Activated CD8-positive, alpha-beta T cell treated with anti-CD3 and anti-CD28 coated beads for 36 hours (primary cell): ENCODE measurements around the gene FARP2. TPM values are rescaled to one million over a fixed set of nuclear protein-coding genes. Genes with fewer than 3 reads are reported as not detected.

ENCODE experiments used
- ATAC-seq: fragments of 200-7000 bp; cut with Tn5 transposase; one replicate; pipeline ENCODE4 v1.10.0; 2021; ENCODE audit warnings: mild to moderate bottlenecking, moderate library complexity
- CTCF ChIA-PET: fragments of 350-600 bp; sonication (Branson Sonifier 250); formaldehyde crosslinking; loops from one replicate; lab custom pipeline; 2021; ENCODE audit warnings: antibody characterized with exemption; lab: Charles Lee
- POLR2A ChIA-PET: fragments of 350-600 bp; sonication (Branson Sonifier 250); formaldehyde crosslinking; loops from one replicate; lab custom pipeline; 2021; ENCODE audit warnings: antibody characterized with exemption; lab: Charles Lee
- DNase-seq: peaks from one replicate; pipeline ENCODE4 v3.0.0-alpha.2; 2020
- H3K27ac Mint-ChIP-seq: one replicate; pipeline ENCODE4 v1.8.0; 2021; ENCODE audit warnings: mild to moderate bottlenecking, mixed read lengths
- H3K27me3 Mint-ChIP-seq: one replicate; pipeline ENCODE4 v1.8.0; 2021; ENCODE audit warnings: mixed read lengths
- H3K36me3 Mint-ChIP-seq: one replicate; pipeline ENCODE4 v1.8.0; 2021; ENCODE audit warnings: low read depth, mixed read lengths
- H3K4me1 Mint-ChIP-seq: one replicate; pipeline ENCODE4 v1.8.0; 2021; ENCODE audit warnings: low read depth, mixed read lengths
- H3K4me3 Mint-ChIP-seq: one replicate; pipeline ENCODE4 v1.8.0; 2021; ENCODE audit warnings: mild to moderate bottlenecking, moderate library complexity, mixed read lengths
- H3K9me3 Mint-ChIP-seq: one replicate; pipeline ENCODE4 v1.8.0; 2021; ENCODE audit warnings: mixed read lengths
- intact Hi-C: fragments of 100-400 bp; cut with micrococcal nuclease; formaldehyde crosslinking; loops from one replicate; pipeline ENCODE4 v1.10.0; 2022
- total RNA-seq, 2 experiments: library from RNA; stranded (reverse); gene quantifications; one replicate each; pipeline ENCODE4 v1.2.3, GENCODE V29; 2021
- TF ChIP-seq, protein P1 (sequence below): fragments of 200-600 bp; IDR thresholded peaks from one replicate; pipeline ENCODE4 v1.8.0; 2022; ENCODE audit warnings: antibody characterized with exemption, mild to moderate bottlenecking

FARP2 gene
- total RNA-seq, 2 experiments from 2014 or later, result 31.9 to 32.8 TPM

DNA sequence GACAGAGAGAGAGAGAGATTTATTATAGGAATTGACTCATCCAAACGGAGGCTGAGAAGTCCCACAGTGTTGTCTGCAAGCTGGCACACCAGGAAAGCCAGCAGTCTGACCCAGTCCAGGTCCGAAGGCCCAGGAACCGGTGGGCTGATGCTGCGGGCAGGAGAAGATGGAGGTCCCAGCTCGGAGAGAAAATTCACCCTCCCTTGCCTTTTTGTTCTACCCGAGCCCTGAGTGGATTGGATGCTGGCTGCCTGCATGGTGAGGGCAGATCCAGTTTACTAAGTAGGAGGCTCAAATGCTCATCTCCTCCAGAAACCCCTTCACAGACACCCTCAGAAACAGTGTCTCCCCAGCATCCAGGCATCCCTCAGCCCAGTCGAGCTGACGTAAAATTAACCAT lies 174.5 kb downstream of the FARP2 start:
- TF ChIP-seq, protein P1, sequence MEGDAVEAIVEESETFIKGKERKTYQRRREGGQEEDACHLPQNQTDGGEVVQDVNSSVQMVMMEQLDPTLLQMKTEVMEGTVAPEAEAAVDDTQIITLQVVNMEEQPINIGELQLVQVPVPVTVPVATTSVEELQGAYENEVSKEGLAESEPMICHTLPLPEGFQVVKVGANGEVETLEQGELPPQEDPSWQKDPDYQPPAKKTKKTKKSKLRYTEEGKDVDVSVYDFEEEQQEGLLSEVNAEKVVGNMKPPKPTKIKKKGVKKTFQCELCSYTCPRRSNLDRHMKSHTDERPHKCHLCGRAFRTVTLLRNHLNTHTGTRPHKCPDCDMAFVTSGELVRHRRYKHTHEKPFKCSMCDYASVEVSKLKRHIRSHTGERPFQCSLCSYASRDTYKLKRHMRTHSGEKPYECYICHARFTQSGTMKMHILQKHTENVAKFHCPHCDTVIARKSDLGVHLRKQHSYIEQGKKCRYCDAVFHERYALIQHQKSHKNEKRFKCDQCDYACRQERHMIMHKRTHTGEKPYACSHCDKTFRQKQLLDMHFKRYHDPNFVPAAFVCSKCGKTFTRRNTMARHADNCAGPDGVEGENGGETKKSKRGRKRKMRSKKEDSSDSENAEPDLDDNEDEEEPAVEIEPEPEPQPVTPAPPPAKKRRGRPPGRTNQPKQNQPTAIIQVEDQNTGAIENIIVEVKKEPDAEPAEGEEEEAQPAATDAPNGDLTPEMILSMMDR, result no peak
- POLR2A ChIA-PET, result no interaction called here
- Mint-ChIP-seq H3K9me3 (peaks cover 5% of the 10 kb centered on the region), H3K27me3 (no peaks in the 10 kb centered on the region), H3K36me3 (no peaks in the 10 kb centered on the region), H3K27ac (no peak overlapping the region), H3K4me1 (no peaks in the 10 kb centered on the region), H3K4me3 (no peak overlapping the region)
- ATAC-seq, result no peak
- CTCF ChIA-PET, result no interaction called here
- DNase-seq, result no peak
- intact Hi-C loops, result no loop called here

DNA sequence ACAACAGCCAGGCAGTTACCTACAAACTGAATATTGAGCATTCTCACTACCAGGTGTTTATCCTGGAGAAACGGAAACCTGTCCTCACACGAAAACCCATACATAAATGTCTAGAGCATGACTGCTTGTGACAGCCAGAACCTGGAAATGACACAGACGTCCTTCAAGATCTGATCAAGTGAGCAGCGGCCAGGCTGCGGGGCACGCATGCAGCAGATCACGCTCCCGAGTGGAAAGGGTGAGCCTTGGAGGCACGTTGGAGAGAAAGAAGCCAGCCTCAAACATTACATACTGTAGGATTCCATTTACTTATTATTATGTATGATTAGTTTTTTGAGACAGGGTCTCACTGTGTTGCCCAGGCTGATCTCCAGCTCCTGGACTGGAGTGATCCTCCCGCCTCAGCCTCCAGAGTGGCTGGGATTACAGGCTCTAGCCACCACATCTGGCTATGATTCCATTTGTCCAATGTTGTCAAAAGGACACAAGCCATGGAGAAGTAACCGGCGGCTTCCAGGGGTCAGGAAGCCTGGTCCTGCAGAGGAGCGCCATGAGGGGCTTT lies 175.2 kb downstream of the FARP2 start:
- ChIA-PET CTCF (no interaction called here), POLR2A (no interaction called here)
- intact Hi-C loops, result no loop called here
- Mint-ChIP-seq H3K27me3 (peaks cover 1% of the 10 kb centered on the region), H3K36me3 (no peaks in the 10 kb centered on the region), H3K4me3 (no peak overlapping the region), H3K9me3 (peaks cover 2% of the 10 kb centered on the region), H3K27ac (no peak overlapping the region), H3K4me1 (no peaks in the 10 kb centered on the region)
- ATAC-seq, result no peak
- DNase-seq, result no peak
- TF ChIP-seq, protein P1, result no peak

DNA sequence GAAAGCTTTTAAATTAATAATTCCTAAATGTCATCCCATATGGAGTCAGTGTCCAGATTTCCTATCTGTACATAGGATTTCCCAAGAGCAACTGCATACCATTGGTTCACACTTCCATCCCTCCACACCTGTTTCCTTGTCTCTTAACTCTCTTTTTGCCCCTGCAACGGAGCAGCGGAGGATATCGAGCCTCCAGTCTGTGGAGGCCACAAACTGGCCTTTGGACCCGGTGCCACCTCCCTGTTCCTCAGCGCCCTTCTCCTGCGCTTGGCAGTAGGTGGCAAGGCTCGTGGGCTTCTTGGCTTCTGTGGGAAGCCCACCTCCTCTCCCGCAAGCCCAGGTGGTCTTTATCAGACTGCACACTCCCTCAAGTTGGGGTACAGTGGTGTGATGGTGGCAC lies 176.1 kb downstream of the FARP2 start:
- Mint-ChIP-seq H3K27me3 (peaks cover 3% of the 10 kb centered on the region), H3K36me3 (no peaks in the 10 kb centered on the region), H3K4me3 (no peak overlapping the region), H3K9me3 (no peaks in the 10 kb centered on the region), H3K4me1 (no peaks in the 10 kb centered on the region), H3K27ac (no peak overlapping the region)
- CTCF ChIA-PET, result no interaction called here
- TF ChIP-seq, protein P1, result no peak
- ATAC-seq (no peak), DNase-seq (no peak)
- POLR2A ChIA-PET, result no interaction called here
- intact Hi-C loops, result no loop called here

DNA sequence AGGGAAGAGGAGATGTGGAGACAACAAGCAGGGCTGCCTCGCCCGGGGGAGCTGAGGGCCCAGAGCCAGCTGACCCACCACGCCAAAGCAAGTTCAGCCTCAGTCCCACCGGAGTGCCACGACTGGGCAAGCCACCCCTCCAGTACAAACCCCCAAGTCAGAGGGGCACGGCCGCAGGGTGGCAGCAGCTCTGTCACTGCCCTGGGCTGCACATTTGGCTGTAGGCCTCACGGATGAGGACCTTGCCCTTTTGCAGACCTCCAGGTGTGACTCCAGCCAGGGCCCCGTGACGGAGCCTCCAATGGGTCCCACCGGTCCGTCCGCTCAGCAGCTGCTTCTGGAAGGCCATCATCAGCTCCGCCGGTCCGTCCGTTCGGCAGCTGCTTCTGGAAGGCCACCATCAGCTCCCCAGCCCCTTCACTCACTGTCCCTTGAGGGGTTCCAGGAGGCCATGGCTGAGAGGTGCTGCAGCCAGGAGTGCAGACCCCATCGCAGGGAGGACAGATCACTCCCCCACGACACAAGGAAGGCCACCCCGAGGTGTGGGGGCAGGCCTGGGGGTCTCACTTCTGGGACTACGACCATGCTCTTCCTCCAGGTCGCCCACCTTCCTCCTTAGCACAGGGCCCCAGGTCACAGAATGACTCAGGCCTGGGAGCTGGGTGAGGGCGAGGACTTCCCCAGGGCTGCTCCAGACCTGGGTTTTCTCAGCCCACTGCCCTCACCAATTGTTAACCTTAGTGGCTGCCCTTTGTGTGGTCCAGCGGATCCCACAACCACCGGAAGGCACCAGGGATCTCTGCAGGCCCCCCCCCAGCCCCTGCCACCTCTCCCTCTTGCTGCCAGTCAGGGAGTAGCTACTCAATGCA lies 176.9 kb downstream of the FARP2 start:
- no peak for DNase-seq
- no peaks in the 10 kb centered on the region for H3K9me3 Mint-ChIP-seq
- CTCF ChIA-PET, result interaction anchor here (0.6 kb wide), 1 partner anchor 186 kb away, joined by 3 read pairs; no protein-coding TSS in a partner anchor
- TF ChIP-seq, protein P1, result no peak
- no peaks in the 10 kb centered on the region for H3K4me1 Mint-ChIP-seq
- no peak overlapping the region for H3K27ac Mint-ChIP-seq
- no peak for ATAC-seq
- H3K27me3 Mint-ChIP-seq, result peaks cover 5% of the 10 kb centered on the region
- H3K4me3 Mint-ChIP-seq, result no peak overlapping the region
- H3K36me3 Mint-ChIP-seq, result no peaks in the 10 kb centered on the region
- POLR2A ChIA-PET, result interaction anchor here (0.6 kb wide), 1 partner anchor 175 kb away, joined by 3 read pairs; no protein-coding TSS in a partner anchor
- intact Hi-C loops, result no loop called here

DNA sequence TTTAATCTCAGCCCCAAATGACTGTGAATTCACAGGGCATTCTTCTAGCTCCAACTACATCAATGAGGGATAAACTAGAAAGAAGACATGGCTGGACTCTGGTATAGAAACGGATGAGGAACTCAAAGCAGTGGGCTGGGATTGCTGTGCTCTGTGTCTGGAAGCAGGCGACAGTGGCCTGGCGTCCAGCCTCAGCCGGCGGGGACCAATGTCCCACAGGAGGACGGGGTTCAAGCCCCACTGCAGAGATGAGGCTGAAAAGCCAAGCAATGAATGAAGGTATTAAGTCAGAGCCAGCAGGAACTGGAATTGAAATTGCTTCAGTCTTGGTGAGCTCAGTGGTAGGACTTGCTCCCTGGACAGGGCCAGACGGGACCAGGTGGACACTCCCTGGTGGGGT lies 178.2 kb downstream of the FARP2 start:
- H3K27ac Mint-ChIP-seq, result no peak overlapping the region
- no peaks in the 10 kb centered on the region for H3K36me3 Mint-ChIP-seq
- H3K4me1 Mint-ChIP-seq, result no peaks in the 10 kb centered on the region
- CTCF ChIA-PET, result no interaction called here
- TF ChIP-seq, protein P1, result no peak
- no peak for ATAC-seq
- H3K27me3 Mint-ChIP-seq, result peaks cover 14% of the 10 kb centered on the region
- no peaks in the 10 kb centered on the region for H3K9me3 Mint-ChIP-seq
- POLR2A ChIA-PET, result no interaction called here
- intact Hi-C loops, result no loop called here
- DNase-seq, result no peak
- H3K4me3 Mint-ChIP-seq, result no peak overlapping the region
